ENCODE results near the gene IFT25.

DNA sequence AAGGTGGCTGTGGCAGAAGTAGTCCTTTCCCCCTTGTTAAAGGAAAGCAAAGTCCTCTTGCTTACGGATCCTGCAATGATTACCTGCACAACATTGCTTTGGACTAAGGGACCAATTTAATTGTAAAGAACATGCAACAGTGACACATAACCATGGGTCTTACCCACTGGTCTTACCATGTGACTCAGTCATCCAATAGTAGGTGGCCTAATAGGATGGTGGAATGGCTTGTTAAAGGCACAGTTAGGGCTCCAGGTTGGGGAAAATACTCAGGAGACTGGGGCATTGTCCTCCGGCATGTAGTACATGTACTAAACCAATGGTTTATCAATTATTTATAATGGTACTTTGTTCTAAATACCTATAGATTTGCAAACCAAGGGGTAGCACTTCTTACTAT lies 53.8 kb downstream of the IFT25 start:
- TF ChIP-seq, protein P1, sequence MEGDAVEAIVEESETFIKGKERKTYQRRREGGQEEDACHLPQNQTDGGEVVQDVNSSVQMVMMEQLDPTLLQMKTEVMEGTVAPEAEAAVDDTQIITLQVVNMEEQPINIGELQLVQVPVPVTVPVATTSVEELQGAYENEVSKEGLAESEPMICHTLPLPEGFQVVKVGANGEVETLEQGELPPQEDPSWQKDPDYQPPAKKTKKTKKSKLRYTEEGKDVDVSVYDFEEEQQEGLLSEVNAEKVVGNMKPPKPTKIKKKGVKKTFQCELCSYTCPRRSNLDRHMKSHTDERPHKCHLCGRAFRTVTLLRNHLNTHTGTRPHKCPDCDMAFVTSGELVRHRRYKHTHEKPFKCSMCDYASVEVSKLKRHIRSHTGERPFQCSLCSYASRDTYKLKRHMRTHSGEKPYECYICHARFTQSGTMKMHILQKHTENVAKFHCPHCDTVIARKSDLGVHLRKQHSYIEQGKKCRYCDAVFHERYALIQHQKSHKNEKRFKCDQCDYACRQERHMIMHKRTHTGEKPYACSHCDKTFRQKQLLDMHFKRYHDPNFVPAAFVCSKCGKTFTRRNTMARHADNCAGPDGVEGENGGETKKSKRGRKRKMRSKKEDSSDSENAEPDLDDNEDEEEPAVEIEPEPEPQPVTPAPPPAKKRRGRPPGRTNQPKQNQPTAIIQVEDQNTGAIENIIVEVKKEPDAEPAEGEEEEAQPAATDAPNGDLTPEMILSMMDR (tag by site-specific recombination; IDR thresholded peaks at IDR 0.05) = no peak
- TF ChIP-seq, protein P2, sequence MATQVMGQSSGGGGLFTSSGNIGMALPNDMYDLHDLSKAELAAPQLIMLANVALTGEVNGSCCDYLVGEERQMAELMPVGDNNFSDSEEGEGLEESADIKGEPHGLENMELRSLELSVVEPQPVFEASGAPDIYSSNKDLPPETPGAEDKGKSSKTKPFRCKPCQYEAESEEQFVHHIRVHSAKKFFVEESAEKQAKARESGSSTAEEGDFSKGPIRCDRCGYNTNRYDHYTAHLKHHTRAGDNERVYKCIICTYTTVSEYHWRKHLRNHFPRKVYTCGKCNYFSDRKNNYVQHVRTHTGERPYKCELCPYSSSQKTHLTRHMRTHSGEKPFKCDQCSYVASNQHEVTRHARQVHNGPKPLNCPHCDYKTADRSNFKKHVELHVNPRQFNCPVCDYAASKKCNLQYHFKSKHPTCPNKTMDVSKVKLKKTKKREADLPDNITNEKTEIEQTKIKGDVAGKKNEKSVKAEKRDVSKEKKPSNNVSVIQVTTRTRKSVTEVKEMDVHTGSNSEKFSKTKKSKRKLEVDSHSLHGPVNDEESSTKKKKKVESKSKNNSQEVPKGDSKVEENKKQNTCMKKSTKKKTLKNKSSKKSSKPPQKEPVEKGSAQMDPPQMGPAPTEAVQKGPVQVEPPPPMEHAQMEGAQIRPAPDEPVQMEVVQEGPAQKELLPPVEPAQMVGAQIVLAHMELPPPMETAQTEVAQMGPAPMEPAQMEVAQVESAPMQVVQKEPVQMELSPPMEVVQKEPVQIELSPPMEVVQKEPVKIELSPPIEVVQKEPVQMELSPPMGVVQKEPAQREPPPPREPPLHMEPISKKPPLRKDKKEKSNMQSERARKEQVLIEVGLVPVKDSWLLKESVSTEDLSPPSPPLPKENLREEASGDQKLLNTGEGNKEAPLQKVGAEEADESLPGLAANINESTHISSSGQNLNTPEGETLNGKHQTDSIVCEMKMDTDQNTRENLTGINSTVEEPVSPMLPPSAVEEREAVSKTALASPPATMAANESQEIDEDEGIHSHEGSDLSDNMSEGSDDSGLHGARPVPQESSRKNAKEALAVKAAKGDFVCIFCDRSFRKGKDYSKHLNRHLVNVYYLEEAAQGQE (tag by site-specific recombination; IDR thresholded peaks at IDR 0.05) = no peak
- TF ChIP-seq ZNF175 (tag by site-specific recombination; IDR thresholded peaks at IDR 0.05) = no peak
- TF ChIP-seq ZNF138 (tag by site-specific recombination; IDR thresholded peaks at IDR 0.05; ENCODE audit: borderline replicate concordance) = no peak
- TF ChIP-seq ZNF16 (tag by site-specific recombination; IDR thresholded peaks at IDR 0.05; ENCODE audit: low read depth) = no peak
- TF ChIP-seq ZNF747 (tag by site-specific recombination; IDR thresholded peaks at IDR 0.05) = no peak
- TF ChIP-seq, protein P3, sequence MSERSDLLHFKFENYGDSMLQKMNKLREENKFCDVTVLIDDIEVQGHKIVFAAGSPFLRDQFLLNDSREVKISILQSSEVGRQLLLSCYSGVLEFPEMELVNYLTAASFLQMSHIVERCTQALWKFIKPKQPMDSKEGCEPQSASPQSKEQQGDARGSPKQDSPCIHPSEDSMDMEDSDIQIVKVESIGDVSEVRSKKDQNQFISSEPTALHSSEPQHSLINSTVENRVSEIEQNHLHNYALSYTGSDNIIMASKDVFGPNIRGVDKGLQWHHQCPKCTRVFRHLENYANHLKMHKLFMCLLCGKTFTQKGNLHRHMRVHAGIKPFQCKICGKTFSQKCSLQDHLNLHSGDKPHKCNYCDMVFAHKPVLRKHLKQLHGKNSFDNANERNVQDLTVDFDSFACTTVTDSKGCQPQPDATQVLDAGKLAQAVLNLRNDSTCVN (tag by site-specific recombination; optimal IDR thresholded peaks at IDR 0.05) = no peak
- no peak for TF ChIP-seq ZBTB17 (tag by site-specific recombination; IDR thresholded peaks at IDR 0.05)
- TF ChIP-seq RBAK (tag by site-specific recombination; IDR thresholded peaks at IDR 0.05) = no peak
- TF ChIP-seq ZNF777 (tag by site-specific recombination; IDR thresholded peaks at IDR 0.05; ENCODE audit: borderline replicate concordance) = no peak
- no peak for TF ChIP-seq ZNF768 (tag by site-specific recombination; IDR thresholded peaks at IDR 0.05)
- TF ChIP-seq ZBTB7A (tag by site-specific recombination; IDR thresholded peaks at IDR 0.05; ENCODE audit: low read depth) = no peak

Data from HEK293 (cell line).